ENCODE results near the gene PCBP4.
A peak's percentile ranks its signal among the peaks of the same experiment; 100 is the strongest.

Gene PCBP4

DNA sequence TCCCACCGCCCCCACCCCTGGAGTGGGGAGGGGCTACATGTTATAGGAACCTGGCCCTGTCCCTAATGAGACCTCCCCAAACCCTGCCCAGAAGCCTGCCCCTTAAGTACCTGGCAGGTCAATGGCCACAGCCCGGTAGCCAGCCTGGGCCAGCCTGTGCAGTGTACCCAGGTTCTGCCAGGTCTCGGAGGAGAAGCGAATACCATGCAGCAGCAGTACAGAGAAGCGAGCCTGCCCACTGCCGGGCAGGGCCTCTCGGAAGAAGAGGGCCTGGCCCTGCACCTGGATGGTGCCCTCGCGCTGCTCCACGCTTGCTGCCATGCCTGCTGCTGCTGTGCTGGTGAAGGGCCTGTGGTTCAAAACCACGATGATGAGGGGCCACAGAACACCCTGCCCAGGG lies 4.1 kb upstream of the PCBP4 start:
- no peak for DNase-seq (ENCODE audit: low spot score)

DNA sequence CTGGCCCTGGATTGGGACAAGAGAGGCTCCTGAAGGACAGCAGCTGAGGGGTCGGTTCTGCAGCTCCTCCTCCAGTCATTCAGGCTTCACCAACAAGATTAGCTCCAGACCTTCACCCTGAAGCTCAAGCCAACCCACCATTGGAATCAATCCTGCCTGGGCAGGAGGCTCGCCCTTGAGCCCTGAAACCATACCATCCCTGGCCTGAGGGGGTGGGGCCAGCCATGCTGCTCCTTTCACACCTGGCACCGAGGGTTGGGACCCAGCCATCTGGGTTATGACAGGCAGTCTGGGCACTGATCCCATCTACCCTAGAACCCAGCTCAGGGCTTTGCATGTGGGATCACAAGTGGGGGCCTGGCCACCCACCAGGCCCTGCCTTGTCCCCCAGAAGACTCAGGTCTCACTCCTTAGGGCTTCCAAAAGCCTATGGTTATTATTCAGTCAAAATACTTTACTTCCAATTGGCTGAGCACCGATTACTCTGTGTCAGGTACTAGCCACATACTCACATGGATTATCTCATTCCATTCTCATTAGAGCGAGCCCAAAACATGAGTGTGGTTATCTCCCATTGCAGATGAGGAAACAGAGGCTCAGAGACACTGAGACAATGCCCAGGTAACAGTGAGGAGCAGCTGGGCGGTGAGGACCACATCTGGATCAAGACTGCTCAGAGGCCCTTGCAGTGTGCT lies 3.5 kb upstream of the PCBP4 start:
- DNase-seq (ENCODE audit: low spot score), result no peak

DNA sequence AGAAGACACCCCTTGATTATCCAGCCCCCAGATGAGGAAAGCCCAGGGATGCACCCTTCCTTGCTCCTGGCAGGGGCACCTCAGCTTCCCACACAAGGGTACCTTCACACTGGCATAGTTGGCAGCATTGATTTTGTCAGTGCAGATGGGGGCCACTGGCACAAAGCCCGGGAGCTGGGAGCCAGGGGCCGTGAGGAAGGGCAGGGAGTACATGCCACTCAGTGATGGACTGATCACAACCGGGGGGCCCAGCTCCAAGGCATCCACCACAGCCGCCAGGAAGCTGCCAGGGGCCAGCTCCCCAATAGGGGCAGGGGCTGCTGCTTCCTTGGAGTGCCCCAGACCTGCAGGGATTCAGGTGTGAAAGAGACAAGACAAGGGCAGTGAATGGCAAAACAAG lies 2.6 kb upstream of the PCBP4 start:
- DNase-seq (ENCODE audit: low spot score), result no peak

DNA sequence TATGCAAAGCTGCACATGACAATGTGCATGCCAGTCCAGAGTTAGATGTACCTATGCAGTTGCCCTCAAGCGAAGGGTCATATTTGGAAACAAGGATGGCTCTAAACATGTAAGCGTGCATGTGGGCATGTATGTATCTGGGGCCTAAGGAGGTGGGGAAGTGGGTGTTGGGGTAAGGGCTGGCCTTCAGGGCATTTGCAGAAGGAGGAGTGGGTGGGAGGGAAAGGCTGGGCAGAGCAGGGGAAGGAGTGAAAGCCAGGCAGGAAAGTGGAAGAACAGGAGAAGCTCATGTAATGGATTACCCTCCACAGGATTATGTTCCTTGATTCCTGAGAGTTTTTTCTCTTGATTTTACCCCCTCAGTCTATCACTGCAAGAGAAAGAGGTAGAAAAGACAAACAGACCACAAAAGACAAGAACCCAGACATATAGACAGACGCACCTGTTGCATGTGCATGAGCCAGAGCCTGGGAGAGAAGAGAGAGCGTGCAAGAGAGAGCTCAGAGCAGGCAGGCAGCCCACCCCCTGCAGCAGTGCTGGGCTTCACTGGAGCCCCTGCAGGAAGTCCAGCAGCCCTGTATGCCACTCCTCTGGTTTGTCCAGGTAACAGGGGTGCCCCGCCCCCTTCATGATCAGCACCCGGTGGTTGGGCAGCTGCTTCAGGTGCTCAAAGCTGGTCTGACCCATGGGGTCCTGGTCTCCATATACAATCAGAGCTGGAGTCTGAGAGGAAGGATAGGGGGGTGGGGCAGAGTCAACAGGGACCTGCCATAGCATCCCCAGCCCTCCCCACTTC lies 1.8 kb upstream of the PCBP4 start:
- no peak for DNase-seq (ENCODE audit: low spot score)

DNA sequence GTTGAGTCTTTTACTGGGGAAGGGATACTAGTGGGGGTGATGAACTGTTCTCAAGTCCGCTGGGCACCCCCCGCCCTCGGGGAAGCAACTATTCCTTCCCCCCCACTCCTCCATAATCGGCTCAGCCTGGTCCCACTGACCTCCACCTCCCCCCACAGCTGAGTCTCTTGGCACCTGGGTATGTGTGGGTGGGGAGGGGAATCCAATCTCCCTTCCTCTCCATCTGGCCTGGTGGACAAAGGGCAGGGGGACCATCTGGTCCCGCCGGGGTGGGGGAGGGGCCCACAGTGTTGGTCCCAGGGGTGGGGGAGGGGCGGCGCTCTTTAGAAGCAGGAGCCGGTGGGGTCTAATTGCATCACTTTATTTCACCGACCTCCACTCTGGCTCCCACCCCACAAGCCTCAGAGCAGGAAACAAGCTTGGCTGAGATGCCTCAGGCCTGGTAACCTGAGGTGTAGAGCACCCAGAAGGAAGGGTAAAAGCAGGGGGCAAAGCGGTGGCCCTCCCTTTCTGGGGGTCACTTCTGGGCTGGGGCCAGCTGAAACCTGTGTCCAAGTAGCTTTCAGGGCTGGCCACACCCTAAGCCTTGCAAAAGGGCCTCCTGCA lies 1.0 kb upstream of the PCBP4 start:
- peak; percentile 36 for DNase-seq (ENCODE audit: low spot score)

DNA sequence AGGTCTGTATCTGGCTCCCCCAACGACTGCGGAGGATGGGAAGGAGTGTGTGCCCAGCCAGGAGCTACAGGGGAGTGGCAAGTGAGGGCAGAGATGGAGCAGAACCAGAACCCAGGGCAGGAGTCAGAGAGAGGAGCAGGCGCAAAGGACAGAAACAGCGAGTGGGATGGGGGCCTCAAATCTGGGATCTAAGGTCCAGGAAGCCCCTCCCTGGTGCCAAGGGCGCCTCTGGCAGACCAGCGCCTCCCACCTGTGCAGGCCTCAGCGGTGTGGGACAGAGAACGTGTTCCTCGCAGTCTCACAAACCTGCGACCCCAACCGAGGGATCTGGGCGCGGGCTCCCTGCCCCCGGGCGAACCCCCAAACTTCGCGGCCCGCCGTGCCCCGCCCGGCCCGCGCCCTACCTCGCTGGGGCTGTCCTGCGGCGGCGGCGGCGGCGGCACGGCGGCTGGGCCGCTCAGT lies 301 bp downstream of the PCBP4 start:
- DNase-seq (ENCODE audit: low spot score), result no peak

DNA sequence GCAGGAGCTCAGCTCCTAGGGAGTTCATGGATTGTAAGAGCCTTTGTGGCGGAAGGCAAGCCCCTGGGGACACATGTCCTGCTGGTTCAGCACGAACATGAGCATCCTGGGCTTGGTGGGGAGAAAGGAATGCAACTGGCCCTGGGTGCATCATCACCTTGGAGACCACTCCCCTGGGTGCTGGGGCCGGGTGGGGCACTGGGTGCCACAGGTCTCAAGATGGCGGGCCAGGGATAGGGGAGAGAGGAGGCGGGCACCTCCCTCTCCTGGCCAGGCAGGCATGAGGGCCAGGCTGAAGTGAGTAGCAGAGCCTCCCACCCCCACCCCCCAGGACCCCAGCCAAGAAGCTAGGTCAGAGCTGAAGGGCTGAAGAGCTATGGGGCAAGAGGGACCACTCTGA lies 768 bp downstream of the PCBP4 start:
- DNase-seq (ENCODE audit: low spot score), result no peak

DNA sequence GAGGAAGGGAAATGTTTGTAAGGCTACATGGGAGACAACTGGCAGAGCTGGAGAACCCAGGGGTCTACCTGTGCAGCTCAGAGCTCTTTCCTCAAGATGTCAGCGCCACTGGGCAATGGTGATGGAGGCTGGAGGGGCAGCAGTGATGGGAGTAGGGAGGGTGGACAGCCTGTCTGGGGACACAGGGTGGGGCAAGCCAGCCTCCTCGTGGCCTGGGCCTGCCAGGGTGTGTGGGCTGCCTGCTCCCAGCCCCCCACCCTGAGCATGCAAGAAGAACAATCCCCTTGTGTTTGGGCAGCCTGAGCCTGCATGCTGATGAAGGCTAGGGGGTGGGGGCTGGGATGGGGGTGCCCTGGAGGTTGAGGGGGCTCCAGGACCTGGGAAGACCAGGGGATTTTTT lies 1.2 kb downstream of the PCBP4 start:
- DNase-seq (ENCODE audit: low spot score), result no peak

DNA sequence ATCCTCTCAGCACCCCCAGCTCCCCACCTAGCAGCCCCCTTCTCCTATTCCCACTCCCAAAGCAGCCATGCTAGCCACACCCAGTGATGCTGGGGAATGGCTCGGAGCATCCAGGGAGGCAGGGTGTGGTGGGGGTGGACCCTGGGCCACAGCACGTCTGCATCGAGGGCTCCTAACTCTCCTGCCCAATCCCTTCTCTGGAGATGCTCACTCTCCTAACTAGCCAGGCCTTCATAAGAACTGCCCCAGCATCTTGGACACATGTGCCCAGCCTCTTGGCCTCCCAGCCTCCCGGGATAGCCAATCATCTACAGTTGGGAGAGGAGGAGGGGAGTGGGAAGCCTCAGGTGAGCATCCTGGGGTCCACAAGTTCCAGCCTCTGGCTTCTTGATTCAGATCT lies 2.7 kb downstream of the PCBP4 start:
- no peak for DNase-seq (ENCODE audit: low spot score)

DNA sequence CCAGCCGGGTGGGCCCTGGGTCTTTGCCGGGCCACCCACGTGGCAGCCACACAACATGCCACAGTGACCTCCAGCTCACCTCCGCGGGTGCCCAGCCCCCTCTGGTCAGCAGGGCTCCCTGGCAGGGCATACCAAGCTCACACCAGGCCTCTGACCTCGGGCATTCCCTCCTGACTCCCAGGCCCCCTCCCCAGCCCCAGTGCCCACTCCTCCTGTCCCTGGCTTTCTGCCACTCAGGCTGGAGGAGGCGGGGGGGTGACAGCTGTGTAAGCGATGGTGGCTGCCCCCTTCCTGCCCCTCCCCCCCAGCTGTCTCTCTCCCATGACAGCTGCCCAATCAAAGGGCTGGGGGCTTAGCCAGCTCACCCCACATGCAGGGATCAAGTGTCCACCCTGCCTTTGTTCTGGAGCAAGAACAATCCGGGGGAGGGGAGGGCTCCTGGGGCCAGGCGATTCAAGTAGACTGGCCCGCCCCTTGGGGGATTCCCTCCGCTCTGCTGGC lies 3.3 kb downstream of the PCBP4 start:
- no peak for DNase-seq (ENCODE audit: low spot score)

DNA sequence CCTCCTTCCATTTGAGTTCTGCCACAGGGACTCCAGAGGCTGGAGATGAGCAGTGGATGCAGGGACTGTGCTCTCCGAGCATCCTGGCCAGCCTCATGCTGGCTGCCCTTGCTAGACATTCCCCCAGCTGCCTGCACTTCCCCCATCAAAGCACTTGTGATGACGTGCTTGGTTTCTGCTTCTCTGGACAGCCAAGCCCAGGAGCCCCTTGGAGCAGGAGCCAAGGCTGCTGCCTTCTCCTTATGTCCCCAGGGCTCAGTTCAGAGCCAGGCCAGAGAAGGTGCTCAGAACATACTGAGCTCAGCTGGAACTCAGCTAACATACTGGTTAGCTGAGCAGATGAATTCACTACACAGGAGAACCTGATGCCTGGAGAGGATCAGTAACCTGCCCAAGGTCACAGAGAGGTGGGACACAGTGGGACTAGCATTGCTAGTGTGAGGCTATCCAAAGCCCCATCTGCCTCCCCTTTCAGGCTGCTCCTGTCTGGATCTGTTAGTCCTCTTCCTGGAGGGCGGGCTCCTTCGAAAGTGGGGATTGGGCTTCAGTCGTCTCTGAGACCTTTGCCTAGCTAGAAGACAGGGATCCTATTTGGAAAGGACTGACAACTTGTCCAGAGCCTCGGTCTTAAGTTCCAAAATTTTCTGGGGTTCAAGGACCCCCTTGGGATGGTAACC lies 4.3 kb downstream of the PCBP4 start:
- DNase-seq (ENCODE audit: low spot score), result no peak

DNA sequence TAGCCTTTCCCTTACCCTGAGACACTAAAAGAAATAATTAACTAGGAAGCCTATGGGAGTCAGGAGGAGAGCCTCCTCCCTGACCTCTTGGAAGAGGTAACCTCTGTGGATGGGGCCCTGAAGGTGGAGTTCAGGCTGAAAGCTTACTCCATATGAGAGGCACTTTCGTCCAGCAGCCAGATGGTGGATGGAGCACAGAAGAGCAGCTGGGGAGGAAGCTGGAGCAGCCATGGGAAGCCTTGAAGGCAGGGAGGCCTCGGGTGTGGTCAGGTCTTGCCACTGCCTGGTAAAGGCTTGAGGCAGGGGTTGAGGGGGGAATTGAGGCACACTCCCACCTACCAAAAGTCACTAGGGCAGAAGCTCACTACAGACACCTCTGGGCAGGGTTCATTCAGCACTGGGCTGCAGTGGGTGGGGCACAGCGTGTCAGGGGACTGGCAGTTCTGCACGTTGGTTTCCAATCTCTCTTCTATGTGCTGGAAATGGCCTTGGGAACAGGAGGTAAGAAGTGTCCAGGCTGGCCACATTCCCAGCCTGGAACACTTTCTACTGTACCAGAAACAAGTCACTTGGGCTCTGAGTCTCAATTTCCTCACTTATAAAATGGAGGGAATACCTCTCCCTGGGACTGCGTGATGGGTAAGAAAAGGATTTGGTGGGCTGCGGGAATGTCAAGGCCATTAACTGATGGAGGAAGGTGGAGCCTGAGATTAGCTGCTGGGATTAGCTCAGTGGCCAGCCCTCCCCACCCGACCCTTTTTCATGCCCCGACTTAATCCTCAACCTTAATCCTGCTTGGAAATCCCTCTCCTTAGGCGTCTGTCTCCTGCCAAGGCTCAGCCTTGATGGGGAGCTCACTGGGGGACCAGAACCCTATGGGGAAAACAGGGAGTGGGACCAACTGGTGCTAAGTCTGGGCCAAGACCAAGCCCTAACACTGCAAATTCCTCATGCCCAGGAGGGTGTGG lies 5.4 kb downstream of the PCBP4 start:
- no peak for DNase-seq (ENCODE audit: low spot score)

DNA sequence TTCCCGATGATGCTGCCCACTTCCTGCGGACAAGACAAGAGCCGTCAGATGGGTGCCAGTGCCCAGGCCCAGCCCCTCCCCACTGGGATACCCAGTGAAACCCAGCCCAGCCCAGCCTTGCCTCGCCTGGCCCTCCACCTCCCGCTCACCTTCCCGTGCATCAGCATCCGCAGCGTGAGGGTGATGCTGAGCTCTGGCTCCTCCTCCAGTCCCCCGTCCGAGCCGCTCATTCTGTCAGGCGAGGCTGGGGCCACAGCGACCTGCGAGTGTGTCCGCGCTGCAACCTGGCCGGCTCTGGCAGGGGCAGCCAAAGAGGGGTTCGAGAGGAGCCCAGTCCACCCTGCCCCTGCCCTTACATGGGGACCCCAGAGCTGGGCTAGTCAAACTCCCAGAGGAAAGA lies 6.2 kb downstream of the PCBP4 start:
- no peak for DNase-seq (ENCODE audit: low spot score)

DNA sequence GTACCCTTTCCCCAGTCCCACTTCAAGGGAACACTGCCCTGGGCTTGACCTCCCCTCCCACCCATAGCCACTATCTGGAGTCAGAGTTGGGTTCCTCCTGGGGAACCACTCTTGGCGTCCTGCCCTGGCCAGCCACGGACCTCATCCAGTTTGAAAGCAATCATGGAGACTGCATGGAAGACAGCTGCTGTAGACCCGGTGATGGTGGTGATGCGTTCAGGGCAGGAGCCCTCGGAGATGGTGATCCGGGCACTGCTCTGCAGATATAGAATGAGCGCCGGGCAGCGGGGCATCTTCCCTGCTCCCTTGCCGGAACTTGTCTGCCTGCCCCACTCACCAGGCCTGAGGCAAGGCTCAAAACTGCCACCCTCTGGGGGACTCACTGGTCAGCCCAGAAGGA lies 6.9 kb downstream of the PCBP4 start:
- DNase-seq (ENCODE audit: low spot score), result no peak

DNA sequence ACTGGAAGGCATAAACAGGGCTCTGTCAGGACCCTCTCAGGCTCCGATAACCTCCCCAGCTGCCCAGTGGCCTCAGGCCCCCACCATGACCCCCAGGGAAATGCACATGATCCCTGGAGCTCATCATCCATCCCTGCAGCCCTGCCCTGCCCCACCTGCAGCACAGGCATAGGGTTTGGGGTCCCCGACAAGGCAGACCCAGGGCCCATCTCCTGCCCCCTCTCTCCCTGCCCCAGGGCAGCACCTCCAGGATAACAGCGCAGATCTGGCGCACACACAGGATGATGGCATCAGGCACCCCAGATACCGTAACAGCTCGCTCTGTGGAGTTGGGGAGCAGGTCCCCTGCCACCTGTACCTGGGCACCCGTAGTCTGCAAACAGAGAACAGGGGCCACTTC lies 7.6 kb downstream of the PCBP4 start:
- no peak for DNase-seq (ENCODE audit: low spot score)

DNA sequence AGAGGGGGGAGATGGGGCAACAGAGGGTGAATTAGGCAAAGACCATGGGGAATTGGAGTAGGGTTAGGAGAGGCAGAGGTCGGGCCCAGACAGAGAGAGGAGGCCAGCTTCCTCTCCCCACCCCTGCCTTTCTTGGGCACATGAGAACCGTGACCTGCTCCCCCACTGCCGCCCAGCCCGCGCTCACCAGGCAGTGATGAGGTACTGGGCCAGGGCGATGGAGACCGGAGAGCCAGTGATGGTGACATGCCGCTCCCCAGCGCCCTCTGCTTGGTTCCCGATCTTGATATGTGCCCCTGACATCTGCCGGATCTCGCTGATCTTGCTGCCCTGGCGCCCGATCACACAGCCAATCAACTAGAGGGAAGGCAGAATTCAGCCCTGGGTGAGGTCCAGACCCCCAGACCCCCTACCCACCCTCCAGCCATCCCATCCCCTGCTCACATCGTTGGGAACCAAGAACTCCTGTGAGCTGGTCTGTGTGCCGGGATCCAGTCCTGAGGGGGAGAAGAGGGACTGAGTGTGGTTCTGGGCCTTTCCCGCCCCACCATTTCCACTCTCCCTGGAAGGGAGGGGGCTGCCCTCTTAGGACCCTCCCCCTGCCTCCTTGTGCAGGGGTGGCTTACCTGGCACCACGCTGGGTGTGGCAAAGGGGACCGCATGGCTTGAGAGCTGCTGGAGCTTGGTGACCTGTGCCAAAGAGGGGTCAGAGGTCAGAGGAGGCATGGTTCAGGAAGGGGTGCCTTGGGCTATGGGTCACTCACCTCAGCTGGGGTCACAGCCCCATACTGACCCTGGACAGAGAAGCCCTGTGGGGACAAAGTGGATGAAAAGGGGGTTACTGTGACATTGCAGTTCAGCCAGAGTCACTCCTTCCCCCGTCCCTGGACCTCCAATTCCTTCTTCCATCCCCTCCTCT lies 8.4 kb downstream of the PCBP4 start:
- DNase-seq (ENCODE audit: low spot score), result no peak

DNA sequence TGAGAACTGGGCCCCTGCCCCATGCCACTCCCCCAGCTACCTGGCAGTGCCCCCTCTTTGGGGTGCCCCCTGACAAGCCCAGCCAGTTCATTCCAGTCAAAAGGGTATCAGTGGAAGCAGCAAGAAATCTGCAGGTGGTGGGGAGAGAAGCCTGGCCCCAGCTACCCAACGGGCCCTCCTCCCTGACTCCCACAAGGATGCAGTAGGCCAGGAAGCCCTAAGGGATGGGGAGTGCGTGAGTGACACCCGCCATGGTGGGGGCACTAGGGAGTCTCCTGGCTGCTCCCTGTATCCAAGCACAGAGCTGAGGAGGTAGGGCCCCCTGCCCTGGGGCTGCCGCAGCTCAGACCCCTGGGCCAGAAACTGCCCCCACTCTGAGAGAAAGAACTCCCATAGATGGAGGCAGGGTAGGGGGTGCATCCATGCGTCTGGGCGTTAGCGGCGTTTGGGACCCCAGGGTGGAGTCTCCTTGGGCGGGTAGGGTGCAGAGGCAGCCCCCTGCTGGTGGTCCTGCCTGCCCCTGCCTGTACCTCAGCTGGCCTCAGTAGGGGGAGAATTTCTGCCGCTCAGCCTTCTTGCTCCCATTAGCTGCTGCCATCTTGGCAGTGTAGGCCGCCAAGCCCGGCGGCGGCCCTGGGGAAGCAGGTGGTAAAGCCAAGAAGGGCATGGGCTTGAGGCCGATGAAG lies 9.6 kb downstream of the PCBP4 start:
- no peak for DNase-seq (ENCODE audit: low spot score)

DNA sequence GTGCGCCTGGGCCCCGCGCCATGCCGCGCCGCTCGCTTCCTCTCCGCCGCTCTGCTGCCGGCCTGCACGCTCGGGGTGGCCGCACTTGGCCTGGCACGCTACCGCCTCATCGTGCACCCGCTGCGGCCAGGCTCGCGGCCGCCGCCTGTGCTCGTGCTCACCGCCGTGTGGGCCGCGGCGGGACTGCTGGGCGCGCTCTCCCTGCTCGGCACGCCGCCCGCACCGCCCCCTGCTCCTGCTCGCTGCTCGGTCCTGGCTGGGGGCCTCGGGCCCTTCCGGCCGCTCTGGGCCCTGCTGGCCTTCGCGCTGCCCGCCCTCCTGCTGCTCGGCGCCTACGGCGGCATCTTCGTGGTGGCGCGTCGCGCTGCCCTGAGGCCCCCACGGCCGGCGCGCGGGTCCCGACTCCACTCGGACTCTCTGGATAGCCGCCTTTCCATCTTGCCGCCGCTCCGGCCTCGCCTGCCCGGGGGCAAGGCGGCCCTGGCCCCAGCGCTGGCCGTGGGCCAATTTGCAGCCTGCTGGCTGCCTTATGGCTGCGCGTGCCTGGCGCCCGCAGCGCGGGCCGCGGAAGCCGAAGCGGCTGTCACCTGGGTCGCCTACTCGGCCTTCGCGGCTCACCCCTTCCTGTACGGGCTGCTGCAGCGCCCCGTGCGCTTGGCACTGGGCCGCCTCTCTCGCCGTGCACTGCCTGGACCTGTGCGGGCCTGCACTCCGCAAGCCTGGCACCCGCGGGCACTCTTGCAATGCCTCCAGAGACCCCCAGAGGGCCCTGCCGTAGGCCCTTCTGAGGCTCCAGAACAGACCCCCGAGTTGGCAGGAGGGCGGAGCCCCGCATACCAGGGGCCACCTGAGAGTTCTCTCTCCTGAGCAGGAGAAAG lies 11.1 kb downstream of the PCBP4 start:
- no peak for DNase-seq (ENCODE audit: low spot score)

Measured in SW480 (cell line).